ENCODE data around the gene NAGA.

NAGA gene

GRCh38 chr22:42026705-42027104 lies 43.9 kb downstream of the NAGA start:
- no peak overlapping the region for H3K27ac Mint-ChIP-seq
- H3K9me3 Mint-ChIP-seq (ENCODE audit: low read depth): no peaks in the 10 kb centered on the region
- H3K27me3 Mint-ChIP-seq: no peaks in the 10 kb centered on the region
- H3K4me3 Mint-ChIP-seq: no peak overlapping the region
- H3K4me1 Mint-ChIP-seq (ENCODE audit: low read depth): peaks cover 13% of the 10 kb centered on the region
- peaks cover 6% of the 10 kb centered on the region for H3K36me3 Mint-ChIP-seq

DNA sequence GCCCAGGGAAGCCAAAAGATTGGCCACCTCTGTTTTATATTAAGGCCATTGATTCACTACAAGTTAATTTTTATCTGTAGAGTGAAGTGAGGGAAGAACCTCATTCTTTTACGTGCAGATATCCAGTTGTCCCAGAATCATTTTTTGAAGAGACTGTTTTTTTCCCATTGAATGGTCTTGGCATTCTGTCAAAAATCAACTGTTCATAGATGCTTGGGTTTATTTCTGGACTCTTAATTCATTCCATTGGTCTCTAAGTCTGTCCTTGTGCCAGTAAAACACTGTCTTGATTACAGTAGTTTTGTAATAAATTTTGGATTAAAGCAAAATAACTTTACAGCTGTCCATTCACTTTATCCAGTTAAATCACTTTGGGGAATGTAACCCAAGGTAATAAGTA lies 45.2 kb downstream of the NAGA start:
- Mint-ChIP-seq H3K27ac (no peak overlapping the region), H3K9me3 (ENCODE audit: low read depth) (no peaks in the 10 kb centered on the region), H3K36me3 (peaks cover 6% of the 10 kb centered on the region), H3K27me3 (no peaks in the 10 kb centered on the region), H3K4me3 (no peak overlapping the region), H3K4me1 (ENCODE audit: low read depth) (peaks cover 10% of the 10 kb centered on the region)

DNA sequence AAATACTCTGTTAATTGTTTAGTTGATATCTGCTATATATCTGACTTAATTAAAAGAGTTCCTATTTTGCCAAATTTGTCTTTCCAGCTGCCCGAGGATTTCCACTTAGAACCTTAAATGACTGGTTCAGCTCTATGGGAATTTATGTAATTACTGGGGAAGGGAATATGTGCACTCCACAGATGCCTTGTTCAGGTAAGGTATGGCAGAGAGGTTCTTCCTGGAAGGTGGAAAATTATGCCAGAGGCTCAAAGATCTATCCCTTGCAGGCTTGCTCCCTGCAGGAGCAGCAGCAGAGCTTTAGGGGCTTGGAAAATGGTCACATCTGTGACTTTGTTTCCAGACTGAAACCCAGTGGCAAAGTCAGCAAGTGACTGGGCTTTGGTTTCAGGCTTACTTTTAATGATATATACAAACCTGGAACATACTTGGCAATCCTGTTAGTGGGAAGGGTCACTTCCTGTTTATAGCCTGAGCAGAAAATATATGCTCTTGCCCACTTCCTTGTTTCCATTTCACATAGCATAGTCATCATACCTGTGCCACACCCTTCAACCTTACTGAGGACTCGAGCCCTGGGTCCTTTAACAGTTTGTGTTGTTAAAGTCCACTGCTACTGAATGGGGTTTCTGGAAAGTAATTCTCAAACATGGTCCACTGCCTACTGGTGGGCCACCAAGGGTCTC lies 48.3 kb downstream of the NAGA start:
- Mint-ChIP-seq H3K27ac (no peak overlapping the region), H3K36me3 (peaks cover 4% of the 10 kb centered on the region), H3K4me3 (no peak overlapping the region), H3K4me1 (ENCODE audit: low read depth) (peaks cover 10% of the 10 kb centered on the region), H3K9me3 (ENCODE audit: low read depth) (no peaks in the 10 kb centered on the region), H3K27me3 (peaks cover 2% of the 10 kb centered on the region)

DNA sequence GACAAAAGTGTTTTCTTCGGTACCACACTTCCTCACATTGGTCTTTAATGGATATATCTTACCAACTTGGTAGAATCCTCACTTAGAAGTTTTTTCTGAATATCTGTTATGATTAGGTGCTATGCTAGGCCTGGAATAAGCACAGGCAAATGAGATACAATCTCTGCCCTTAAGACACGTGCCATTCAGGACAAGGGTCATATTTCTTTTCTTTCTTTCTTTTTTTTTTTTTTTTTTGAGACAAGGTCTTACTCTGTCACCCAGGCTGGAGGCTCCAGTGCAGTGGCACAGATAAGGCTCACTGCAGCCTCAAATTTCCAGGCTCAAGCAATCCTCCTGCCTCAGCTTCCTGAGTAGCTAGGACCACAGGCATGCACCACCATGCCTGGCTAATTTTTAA lies 49.0 kb downstream of the NAGA start:
- no peak overlapping the region for H3K4me3 Mint-ChIP-seq
- H3K9me3 Mint-ChIP-seq (ENCODE audit: low read depth): no peaks in the 10 kb centered on the region
- no peak overlapping the region for H3K27ac Mint-ChIP-seq
- H3K36me3 Mint-ChIP-seq: peaks cover 7% of the 10 kb centered on the region
- H3K4me1 Mint-ChIP-seq (ENCODE audit: low read depth): peaks cover 10% of the 10 kb centered on the region
- peaks cover 8% of the 10 kb centered on the region for H3K27me3 Mint-ChIP-seq

GRCh38 chr22:42018224-42018623 lies 52.4 kb downstream of the NAGA start:
- no peak overlapping the region for H3K27ac Mint-ChIP-seq
- no peaks in the 10 kb centered on the region for H3K9me3 Mint-ChIP-seq (ENCODE audit: low read depth)

DNA sequence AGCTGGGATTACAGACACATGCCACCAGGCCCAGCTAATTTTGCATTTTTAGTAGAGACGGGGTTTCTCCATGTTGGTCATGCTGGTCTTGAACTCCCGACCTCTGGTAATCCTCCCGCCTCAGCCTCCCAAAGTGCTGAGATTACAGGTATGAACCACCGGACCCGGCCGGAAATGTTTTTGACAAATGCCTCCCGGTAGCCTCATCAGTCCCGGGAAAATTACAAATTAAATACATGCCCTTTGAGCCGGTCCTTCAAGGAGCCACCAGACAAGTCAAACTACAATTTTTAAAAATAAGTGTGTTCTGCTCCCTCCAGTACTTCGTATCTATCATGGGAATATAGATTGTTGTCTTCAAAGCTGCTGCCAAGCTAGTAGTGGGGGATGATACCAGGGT lies 54.5 kb downstream of the NAGA start:
- no peaks in the 10 kb centered on the region for H3K4me1 Mint-ChIP-seq (ENCODE audit: low read depth)
- H3K27me3 Mint-ChIP-seq: peaks cover 11% of the 10 kb centered on the region
- H3K27ac Mint-ChIP-seq: no peak overlapping the region
- no peaks in the 10 kb centered on the region for H3K9me3 Mint-ChIP-seq (ENCODE audit: low read depth)
- no peak overlapping the region for H3K4me3 Mint-ChIP-seq
- peaks cover 8% of the 10 kb centered on the region for H3K36me3 Mint-ChIP-seq

More at GRCh38 chr22:42018224-42018623, 52.4 kb downstream of the NAGA start:
- H3K4me1 Mint-ChIP-seq (ENCODE audit: low read depth): peaks cover 8% of the 10 kb centered on the region
- H3K36me3 Mint-ChIP-seq: peaks cover 8% of the 10 kb centered on the region
- H3K27me3 Mint-ChIP-seq: peaks cover 11% of the 10 kb centered on the region
- H3K4me3 Mint-ChIP-seq: no peak overlapping the region

DNA sequence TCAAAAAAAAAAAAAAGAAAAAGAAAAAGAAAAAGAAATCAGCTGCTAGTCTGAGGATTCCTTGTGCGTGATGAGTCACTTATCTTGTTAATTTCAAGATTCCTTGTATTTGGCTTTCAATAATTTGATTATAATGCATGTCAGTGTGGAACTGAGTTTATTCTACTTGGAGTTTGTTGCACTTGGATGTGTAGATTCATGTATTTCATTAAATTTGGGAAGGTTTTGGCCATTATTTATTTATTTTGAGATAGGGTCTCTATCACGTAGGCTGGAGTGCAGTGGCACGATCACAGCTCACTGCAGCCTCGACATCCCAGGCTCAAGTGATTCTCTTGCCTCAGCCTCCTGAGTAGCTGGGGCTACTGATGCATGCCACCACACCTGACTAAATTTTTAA lies 57.2 kb downstream of the NAGA start:
- H3K27ac Mint-ChIP-seq: no peak overlapping the region
- no peaks in the 10 kb centered on the region for H3K4me1 Mint-ChIP-seq (ENCODE audit: low read depth)
- H3K36me3 Mint-ChIP-seq: peaks cover 14% of the 10 kb centered on the region
- H3K4me3 Mint-ChIP-seq: no peak overlapping the region
- H3K9me3 Mint-ChIP-seq (ENCODE audit: low read depth): peaks cover 10% of the 10 kb centered on the region
- H3K27me3 Mint-ChIP-seq: peaks cover 13% of the 10 kb centered on the region

- H3K4me1 Mint-ChIP-seq (ENCODE audit: low read depth): no peaks in the 10 kb centered on the region
- no peak overlapping the region for H3K27ac Mint-ChIP-seq
- no peak overlapping the region for H3K4me3 Mint-ChIP-seq
- H3K27me3 Mint-ChIP-seq: peaks cover 7% of the 10 kb centered on the region
- peaks cover 10% of the 10 kb centered on the region for H3K9me3 Mint-ChIP-seq (ENCODE audit: low read depth)
- H3K36me3 Mint-ChIP-seq: peaks cover 9% of the 10 kb centered on the region
These were observed 59.8 kb downstream of the NAGA start for GRCh38 chr22:42010778-42011177.

Data from activated naive CD8-positive, alpha-beta T cell (primary cell).